ENCODE measurements around the gene DIABLO.
"Not testable (repeated sequence)": the region's sequence is repeated elsewhere in the genome, so short reads cannot be mapped to it uniquely, and the experiment has no call there.

Gene DIABLO

GRCh38 chr12:122187466-122187865 lies 38.4 kb downstream of the DIABLO start:
- no peak for DNase-seq

- no peak for DNase-seq
These were observed 40.3 kb downstream of the DIABLO start for GRCh38 chr12:122185494-122186082.

DNA sequence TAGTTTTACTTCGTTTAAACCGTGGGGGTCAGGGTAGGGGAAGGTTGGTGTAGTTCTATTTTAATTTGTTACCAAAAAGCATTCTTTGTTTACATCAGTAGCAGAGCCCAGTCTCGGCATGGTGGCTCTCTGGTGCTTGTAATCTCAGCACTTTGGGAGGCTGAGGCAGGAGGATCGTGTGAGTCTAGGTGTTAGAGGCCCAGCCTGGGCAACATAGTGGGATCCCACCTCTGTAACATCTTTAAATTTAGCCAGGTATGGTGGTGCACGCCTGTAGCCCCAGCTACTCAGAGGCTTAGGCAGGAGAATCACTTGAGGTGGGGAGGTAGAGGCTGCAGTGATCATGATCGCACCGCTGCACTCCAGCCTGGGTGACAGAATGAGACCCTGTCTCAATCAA lies 40.8 kb downstream of the DIABLO start:
- no peak for DNase-seq

- no peak for DNase-seq
These were observed 41.3 kb downstream of the DIABLO start for GRCh38 chr12:122184517-122184916.

GRCh38 chr12:122183588-122183940 lies 42.3 kb downstream of the DIABLO start:
- no peak for DNase-seq

DNA sequence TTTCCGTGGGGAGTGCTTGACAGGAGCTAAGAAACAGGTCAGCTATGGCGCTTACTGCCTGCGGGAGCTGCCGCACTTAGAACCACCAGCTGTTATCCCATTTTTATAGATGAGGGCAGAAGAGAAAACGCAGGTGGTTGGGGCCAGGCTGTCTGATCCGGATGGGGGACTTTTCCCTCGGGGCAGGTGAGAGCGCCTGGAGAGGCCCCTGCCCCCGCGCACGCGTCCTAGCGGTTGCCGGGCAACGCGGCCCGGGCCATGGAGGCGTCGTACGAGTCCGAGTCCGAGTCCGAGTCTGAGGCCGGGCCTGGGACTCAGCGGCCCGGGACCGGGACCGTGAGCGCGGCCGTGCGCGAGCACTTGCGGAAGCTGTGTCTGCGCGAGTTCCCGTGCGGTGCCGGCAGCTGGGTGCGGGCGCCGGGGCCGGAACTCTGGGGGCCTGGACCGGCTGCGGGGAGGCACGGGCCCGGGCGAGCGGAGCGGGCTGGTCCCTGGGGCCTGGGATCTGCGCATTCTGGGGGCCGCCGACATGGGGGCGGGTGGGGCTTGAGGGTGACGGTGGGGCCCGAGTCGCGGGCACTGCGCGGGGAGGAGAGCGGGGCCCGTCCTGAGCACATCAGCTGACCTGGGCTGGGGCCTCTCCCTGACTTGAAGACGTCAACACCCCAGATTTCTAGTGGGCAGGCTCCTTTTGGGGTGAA lies 42.8 kb downstream of the DIABLO start, which contains the start of gene LRRC43:
LRRC43 (plus strand) TSS at position 237 of the 701 bp plus-strand sequence; CDS start at position 259, 22 bp downstream.
- DNase-seq = peak; percentile 43 to 49

- DNase-seq = not testable (repeated sequence)
These were observed 49.4 kb downstream of the DIABLO start for GRCh38 chr12:122176473-122176872.

- peak; percentile 46 to 61 for DNase-seq
These were observed 51.6 kb downstream of the DIABLO start, which contains the start of gene IL31 for GRCh38 chr12:122174155-122174845. IL31 (minus strand) TSS chr12:122174221; CDS start chr12:122174172, 49 bp downstream.

GRCh38 chr12:122172262-122172939 lies 53.5 kb downstream of the DIABLO start:
- DNase-seq = no peak

DNA sequence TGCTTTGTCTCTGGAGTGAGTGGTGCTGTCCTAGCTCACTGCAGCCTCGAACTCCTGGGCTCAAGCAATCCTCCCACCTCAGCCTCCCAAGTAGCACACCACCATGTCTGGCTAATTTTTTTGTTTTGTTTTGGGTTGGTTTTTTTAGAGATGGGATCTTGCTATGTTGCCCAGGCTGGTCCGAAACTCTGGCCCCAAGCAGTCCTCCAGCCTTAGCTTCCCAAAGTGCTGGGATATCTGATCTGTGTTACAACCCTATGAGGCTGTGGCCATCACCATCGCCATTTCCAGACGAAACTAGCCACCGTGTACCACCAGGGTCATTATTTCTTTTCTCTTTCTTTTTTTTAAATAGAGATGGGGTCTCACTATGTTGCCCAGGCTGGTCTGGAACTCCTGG lies 54.5 kb downstream of the DIABLO start:
- no peak for DNase-seq

- DNase-seq = no peak
These were observed 57.4 kb downstream of the DIABLO start for GRCh38 chr12:122168492-122168891.

DNA sequence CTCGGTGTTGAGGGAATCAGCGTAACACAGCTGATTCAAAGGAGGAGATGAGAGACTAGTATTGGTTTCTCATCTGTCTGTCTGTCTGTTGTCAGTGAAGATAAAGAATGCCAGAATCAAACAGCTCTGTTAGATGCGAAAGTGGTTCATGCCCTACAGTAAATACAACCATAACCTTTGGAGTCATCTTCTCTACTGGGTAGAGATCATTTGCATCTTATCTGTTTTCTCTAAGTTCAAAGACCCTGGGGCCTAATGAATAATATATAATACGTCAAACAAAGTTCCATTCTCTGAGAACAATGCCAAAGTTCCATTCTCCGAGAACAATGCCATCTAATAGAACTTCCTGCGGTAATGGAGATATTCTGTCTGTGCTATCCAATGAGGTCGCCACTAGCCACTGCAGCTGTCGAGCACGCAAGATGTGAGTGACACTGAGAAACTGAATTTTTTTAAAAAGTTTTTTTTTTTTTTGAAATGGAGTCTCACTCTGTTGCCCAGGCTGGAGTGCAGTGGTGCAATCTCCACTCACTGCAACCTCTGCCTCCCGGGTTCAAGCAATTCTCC lies 58.4 kb downstream of the DIABLO start:
- no peak for DNase-seq

DNA sequence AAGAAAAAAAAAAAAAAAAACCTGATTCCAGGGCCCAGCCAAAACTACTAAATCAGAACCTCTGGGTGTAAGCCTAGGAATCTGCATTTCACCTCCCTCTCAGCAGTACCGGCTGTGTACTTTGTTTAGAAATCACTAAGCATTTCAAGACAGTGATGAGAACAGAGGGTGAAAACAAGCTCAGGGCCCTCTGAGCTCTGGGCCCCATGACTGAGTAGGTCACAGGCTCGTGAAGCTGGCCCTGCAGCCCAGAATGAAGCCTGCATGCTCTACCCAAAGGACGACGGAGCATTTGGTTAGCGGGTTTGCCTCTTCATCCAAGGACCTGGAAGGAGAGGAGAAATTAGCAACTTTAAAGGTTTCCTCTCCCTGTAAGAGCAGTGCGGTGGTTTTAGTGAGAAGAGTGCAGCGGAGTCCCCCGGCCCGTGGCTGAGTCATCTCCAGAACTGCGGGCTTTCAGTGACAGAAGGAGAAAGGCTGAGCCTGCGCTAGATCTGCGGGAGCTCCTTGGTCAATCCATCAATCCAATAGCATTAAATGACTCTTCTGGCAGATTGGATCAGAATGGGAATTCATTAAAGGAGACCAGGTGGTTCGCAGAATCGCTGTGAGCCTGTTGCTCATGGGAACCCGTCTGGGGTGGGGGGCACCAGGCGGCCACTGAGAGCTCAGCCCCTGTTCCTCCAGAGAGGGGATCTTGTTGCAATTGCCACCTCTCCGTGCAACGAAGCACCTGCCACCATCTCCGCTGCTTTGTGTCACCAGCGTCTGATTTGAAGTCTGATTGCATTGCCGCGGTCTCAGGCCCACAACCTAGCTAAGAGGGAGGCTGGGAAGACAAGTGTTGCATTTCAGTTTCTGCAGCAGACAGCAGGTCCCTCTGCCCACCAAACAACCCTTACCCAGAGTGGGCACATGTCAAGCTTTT lies 59.2 kb downstream of the DIABLO start:
- peak; percentile 69 to 76 for DNase-seq

- DNase-seq = no peak
These were observed 62.9 kb downstream of the DIABLO start for GRCh38 chr12:122162976-122163375.

DNA sequence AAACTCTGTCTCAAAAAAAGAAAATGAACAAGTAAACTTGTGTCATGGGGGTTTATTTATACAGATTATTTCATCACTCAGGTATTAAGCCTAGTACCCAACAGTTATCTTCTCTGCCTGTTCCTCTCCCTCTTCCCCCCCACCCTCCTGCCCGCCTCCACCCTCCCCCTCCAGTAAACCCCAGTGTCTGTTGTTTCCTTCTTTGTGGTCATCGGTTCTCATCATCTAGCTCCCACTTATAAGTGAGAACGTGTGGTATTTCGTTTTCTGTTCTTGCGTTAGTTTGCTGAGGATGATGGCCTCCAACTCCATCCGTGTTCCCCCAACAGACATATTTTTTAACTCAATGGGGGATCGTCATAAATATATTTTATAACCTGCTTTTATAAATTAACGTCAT lies 64.2 kb downstream of the DIABLO start:
- DNase-seq = no peak

DNA sequence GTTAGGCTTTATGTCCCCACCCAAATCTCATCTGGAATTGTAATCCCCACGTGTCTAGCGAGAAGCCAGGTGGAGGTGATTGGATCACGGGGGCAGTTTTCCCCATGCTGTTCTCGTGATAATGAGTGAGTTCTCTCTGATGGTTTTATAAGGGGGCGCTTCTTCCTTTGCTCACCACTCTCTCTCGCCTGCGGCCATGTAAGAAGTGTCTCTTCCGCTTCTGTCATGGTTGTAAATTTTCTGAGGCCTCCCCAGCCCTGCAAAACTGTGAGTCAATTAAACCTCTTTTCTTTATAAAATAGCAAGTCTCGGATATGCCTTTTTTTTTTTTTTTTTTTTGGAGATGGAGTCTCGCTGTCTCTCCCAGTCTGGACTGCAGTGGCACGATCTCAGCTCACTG lies 65.1 kb downstream of the DIABLO start:
- no peak for DNase-seq

- no peak for DNase-seq
These were observed 66.0 kb downstream of the DIABLO start for GRCh38 chr12:122159882-122160281.

DNA sequence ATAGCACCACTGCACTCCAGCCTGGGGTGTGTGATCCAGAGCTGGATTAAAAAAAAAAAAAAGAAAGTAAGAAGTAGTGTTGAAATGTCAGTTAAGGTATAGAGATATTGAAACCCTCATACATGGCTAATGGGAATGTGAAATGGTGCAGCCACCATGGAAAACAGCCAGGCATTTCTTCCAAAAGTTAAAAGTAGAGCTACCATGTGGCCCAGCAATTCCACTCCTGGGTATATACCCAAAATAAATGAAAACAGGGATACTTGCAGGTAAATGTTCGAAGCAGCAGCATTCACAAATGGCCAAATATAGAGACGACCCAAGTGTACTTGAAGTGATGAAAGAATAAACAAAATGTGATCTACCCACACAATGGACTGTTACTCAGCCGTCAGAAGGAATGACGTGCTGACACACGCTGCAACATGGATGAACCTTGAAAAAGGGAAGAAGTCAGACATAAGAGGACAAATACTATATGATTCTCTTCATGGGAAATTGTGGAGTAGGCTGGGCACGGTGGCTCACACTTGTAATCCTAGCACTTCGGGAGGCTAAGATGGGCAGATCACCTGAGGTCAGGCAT lies 67.1 kb downstream of the DIABLO start:
- no peak for DNase-seq

Measured in activated T-cell treated with anti-CD3 and anti-CD28 coated beads, Interleukin-2, amount 50 U/mL, for 48 hours (primary cell).